Activated CD8-positive, alpha-beta memory T cell treated with anti-CD3 and anti-CD28 coated beads, Interleukin-2, amount 50 U/mL, for 24 hours (primary cell): ENCODE data around the gene BCR.

ENCODE experiments used
- DNase-seq: peaks from one replicate; pipeline ENCODE4 v3.0.0-alpha.2; 2020; ENCODE audit errors: extremely low read depth

BCR gene

GRCh38 chr22:23175817-23176644, 4.3 kb upstream of the BCR start:
- DNase-seq, result no peak

- no peak for DNase-seq
These were observed 3.7 kb upstream of the BCR start for GRCh38 chr22:23176645-23177027.

DNA sequence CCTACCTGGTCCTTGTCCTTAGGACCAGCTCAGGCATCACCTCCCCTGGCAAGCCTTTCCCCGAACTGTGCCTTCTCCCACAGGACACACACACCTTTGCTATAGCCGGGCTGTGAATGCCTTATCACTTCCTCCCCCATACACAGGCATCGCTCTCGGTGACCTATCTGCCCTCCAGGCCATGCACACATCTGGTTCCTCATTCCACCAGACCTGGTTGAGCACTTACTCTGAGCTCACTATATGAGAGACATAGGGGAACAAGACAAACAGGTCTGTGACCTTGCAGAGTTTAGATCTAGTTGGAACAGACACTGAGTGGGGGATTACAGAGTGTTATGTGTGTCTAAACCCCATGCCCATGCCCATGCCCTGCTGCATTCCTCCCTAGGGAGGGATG, 3.1 kb upstream of the BCR start:
- no peak for DNase-seq

DNA sequence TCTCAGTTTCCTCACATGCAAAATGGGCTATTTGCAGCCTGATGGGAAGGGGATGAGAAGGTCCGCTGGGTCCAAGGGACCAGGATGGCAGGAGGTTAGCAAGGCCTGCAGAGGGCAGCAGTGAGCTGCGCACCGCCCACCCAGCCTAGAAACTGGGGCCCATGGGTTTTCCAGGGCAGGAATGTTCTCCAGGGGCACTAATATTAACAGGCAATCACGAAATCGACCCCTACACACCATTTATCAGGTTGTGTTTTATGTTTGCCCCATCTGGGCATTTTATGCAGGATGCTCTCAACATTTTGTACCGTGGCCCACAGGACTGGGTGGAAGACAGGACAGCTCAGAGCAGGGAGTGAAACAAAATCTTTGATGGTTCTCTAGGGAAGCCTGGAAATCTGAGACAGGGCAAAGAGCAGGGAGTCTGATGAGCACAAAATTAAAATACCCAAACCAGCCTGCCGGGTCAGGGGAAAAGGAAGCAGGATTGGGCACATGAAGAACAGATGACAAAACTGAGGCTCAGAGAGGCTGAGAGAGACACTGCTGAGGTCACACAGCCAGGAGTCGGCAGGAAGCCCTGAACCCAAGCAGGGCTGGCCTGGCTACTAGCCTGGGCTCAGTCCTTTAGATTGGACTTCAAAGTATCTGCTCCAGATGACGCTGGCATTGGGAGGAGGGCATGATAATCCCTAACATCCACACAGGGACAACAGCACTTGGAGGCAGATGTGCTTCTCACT, 1.6 kb upstream of the BCR start:
- no peak for DNase-seq

DNA sequence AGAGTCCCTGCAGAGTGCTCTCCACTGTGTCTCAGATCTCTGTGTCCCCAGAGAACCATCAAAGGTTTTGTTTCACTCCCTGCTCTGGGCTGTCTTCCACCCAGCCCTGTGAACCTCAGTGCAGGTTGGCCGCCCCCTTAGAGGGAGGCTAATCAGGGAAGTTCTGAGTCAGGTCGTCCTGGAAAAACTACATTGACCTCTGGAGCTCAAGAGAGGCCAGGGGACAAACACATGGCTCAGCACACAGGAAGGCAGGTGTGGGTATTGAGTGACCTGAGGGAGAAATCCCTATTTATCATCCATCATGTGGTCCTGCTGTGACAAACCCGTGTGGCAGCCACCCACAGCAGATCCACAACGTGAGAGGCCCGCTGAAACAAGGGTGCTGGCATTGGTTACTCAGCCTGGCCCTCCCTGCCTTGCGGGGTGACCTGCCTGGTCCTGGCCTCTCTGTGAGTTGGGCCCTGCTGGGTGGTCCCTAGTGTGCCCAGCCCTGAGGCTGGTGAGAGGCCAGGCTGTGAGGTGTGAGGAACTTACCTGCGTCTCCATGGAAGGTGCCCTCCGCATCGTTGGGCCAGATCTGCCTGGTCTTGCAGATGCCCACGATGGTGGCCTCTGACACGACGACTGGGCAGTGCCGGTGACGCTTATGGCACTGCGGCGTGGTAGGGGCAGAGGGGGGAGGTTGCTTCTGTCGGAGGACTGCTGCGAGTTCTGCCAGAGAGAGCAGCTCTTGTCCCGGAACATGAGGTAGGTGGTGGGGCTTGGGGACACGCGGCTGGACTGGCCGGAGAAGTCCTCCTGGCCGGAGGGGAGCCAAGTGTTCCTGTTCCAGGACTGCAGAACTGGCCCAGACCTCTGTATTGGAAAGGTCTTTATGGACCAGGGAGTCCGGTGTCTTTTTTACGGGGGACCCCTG, 669 bp upstream of the BCR start:
- DNase-seq, result no peak

- no peak for DNase-seq
These were observed 798 bp downstream of the BCR start for GRCh38 chr22:23180893-23181720.

- no peak for DNase-seq
These were observed 1.5 kb downstream of the BCR start for GRCh38 chr22:23181721-23182308.

DNA sequence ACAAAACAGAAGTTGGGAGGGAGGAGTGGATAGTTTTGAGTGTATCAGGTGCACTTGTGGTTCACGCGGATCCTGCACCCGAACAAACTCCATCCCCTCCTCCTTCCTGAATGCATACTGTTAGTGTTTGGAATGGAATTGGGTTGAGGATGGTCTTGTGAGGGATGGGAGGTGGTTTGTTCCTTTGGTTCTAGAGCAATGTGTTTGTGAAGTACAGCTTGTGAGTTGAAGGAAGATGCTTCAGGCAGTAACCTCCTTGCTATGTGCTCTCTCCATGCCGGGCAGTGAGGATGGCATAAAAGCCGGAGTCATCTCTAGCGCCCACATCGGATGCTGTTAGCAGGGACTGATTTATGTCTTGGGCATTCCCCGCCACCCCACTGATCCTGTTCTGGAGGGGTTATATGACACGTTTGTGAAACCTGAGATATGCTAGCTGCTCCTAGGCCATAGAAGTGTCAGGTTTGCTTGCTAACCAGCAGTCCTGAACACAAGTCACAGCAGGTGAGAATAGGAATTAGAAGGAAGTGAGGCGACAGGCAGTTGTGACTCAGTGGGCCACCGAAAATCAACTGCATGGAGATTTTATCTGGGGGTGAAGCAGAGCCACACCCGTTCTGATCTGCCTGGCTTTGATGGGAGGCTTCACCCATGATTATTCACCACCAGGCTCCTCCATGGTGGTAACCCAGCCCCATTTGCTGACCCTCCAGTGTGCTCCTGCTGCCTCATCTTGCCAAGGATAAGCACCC, 2.2 kb downstream of the BCR start:
- peak; percentile 35 for DNase-seq

DNA sequence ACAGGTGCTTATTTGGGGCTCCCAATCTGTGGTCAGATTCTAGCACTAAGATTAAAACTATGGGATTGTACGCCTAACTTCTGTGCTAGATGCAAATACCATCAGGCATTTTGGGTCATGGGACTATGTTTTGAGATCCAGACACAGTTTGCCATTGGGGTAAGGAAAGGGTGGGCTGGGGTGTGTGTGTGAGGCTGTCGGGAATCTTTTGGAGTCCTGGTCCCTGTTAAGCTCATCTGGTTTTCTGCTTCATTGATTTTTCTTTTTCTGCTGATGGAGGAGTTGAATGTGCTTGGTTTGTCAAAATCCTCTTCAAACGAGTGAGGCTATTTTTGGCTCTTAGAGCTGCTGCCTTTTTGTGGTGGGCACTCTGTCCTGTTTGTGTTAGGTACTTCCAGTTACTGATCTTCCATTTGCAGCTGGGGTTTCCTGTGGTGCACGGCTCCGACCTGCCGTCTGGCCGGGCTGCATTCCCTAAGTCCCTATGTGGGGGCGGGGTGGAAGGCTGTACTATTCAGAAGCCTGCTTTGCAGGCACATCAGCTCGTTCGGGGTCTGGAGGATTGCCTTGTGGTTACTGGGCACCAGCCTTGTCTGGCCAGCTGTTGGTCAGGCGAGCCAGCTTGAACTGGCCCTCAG, 2.9 kb downstream of the BCR start:
- no peak for DNase-seq

DNA sequence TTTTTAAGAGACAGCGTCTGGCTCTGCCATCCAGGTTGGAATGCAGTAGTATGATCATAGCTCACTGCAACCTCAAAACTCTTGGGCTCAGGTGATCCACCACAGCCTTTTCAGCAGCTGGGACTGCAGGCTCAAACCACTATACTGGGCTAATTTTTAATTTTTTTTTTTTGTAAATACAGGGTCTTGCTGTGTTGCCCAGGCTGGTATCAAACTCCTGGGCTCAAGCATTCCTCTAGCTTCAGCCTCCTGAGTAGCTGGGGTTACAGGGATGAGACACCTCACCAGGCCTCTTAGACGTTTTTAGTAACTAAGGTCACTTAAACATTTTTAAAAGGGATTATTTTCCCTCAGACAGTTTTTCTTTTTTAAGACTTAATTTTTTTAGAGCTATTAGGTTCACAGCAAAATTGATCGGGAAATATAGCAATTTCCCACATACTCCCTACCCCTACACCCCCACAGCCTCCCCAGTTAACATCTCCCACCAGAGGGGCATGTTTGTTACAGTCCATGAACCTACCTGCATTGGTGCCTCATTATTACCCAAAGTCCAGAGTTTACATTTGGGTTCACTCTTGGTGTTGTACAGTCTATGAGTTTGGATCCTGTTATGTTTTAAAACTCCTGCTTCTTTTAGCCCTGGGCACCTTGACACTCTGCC, 3.9 kb downstream of the BCR start:
- DNase-seq, result no peak

DNA sequence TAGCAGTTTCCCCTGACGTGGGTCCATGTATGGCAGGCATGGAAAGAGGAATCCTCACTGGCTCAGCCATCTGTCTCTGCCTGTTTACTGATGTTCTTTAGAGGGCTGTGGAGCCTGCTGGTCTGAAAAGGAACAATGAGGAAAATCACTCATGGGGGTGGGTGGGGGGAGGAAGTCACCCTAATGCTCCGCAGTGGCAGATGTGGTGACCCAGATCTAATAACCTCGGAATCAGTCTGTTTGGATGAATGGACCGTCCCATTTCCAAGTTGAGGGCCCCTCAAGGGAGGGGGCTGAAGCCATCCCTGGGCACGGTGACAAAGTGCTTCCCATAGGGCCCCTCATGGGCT, 4.4 kb downstream of the BCR start:
- DNase-seq, result no peak

DNA sequence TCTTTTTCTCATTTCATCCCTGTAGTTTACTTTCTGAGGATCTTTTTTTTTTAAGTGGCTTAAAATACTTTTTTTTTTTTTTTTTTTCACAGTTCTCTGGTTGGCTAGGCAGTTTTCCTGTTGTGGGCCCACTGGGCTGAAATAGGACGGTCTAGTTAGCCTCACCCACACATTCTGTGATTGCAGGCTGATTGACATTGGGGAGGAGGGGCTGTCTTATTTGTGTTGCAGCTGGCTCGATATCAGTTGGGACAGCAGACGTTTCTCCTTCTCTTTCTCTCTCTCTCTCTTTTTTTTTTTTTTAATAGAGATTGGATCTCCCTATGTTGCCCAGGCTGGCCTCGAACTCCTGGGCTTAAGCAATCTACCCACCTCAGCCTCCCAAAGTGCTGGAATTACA, 6.9 kb downstream of the BCR start:
- no peak for DNase-seq

DNA sequence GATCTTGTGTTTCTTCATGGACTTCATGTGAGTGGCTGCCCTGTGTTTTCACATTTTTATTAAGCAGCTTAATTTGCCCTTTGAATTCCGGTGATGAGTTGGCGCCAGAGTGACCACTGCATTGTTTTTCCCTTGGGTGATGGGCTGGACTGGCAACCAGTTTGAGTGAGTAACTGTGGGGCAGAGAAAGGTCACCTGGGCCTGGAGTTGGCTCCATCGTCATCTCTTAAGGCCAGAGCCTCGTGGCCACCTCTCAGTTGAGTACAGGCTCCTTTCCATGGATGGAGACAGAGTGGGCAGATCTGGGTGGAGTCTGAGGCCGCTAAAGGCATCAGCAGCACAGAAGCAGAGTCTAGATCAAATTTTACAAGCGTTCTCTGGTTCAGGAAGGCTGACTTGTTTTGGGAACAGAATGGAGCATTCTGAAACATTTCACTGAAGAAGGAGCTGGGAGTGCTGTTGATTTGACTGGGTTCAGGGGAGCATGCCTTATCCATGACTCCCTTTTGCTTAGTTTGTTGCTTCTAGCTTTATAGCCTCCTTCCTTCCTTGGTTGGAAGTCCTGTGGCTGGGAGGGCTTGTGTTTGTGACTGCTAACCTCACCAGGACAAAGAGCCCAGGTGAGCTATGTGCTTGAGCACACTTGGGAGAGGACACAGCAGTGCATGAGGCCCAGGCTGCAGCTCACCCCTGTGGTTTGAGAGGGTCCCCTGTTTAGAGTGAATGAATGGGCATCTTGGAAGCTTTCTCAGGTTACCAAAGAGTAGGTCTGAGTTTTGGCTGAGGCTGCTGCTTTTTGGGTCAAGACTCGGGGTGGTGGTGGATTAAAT, 7.8 kb downstream of the BCR start:
- no peak for DNase-seq

- DNase-seq, result no peak
These were observed 10.2 kb downstream of the BCR start for GRCh38 chr22:23190526-23190925.

- DNase-seq, result no peak
These were observed 11.8 kb downstream of the BCR start for GRCh38 chr22:23192133-23192532.

DNA sequence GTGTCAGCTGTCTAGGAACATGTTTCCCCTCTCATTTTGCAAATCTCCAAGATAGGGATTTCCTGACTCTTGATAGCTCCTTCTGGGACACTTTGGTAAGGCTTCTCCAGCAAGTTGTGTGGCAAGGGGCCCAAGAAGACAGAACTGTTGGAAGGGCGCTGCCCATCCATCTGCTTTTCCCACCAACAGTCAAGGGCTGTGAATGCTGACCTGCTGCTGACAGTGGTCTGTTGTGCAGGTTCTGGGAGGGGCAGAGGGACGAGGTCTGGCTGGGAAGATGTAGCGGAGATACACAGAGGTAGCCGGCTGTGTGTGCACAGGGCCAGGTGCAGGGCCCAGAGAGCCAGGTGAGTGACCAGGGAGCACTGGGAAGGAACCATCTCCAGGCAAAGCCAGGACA, 12.2 kb downstream of the BCR start:
- no peak for DNase-seq

- DNase-seq, result no peak
These were observed 13.0 kb downstream of the BCR start for GRCh38 chr22:23193196-23193827.

GRCh38 chr22:23193882-23194281, 13.6 kb downstream of the BCR start:
- no peak for DNase-seq
